Activated CD4-positive, alpha-beta T cell treated with anti-CD3 and anti-CD28 coated beads, Interleukin-2, amount 50 U/mL, for 16 hours (primary cell): ENCODE measurements around the gene MT1B.

Experiments used
- DNase-seq: peaks from one replicate; pipeline ENCODE4 v3.0.0-alpha.2; 2020

The MT1B gene

DNA sequence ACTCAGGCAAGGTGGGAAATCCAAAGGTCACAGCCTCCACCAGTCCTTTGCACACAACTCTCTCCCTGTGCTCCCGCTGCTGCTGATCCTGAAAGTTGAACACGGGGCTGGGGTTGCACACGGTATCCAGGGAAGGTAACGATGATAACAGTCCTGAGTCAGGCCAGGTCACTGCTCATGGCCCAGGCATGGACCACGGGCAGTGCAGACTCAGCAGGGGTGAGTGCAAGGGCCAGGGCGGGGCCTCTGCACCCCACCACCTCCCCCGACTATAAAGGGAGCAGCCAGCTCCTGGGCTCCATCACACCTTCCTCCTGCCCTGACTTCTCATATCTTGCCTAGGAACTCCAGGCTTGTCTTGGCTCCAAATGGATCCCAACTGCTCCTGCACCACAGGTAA is at the start of gene MT1B:
Gene MT1B, plus strand, starts transcription at position 301 of the 400 bp plus-strand sequence. Its CDS starts 68 bp downstream, at position 369.
- no peak for DNase-seq

DNA sequence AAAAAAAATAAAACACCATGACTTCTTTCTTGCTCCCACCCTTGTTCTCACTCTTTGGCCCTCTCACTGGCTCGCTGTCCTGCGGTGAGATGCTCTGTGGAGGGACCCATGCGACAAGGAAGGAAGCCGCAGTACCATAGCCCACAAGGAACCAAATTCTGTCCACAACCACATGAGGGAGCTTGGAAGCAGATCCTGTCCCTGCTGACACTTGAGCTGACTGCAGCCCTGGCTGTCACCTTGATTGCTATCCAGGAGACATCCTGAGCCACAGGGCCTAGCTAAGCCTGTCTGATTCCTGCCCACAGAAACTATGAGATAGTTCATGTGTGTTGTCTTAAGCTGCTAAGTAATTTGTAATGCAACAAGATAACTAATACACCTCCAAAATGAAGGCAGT is 48.1 kb upstream of the MT1B start:
- no peak for DNase-seq

- no peak for DNase-seq
Measured at GRCh38 chr16:56604966-56605365, 46.7 kb upstream of the MT1B start.

DNA sequence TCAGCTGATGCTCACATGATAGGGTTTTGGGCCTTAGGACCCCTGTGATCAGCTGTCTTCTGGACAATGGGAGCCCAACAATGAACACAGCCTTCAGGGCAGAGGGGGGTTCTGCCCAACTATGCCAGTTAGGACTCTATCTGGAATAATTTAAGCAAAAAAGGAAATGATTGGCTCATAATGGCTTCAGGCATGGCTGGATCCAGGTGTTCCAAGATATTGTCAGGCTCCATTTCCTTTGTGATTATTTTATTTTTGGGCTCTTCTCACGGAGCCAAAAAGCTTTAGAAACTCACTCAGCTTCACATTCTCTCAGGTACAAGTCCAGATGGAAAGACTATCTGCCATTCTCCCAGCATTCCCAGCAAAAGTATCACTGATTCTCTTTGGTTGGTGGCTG is 46.2 kb upstream of the MT1B start:
- no peak for DNase-seq

- no peak for DNase-seq
Measured at GRCh38 chr16:56606071-56606475, 45.6 kb upstream of the MT1B start.

DNA sequence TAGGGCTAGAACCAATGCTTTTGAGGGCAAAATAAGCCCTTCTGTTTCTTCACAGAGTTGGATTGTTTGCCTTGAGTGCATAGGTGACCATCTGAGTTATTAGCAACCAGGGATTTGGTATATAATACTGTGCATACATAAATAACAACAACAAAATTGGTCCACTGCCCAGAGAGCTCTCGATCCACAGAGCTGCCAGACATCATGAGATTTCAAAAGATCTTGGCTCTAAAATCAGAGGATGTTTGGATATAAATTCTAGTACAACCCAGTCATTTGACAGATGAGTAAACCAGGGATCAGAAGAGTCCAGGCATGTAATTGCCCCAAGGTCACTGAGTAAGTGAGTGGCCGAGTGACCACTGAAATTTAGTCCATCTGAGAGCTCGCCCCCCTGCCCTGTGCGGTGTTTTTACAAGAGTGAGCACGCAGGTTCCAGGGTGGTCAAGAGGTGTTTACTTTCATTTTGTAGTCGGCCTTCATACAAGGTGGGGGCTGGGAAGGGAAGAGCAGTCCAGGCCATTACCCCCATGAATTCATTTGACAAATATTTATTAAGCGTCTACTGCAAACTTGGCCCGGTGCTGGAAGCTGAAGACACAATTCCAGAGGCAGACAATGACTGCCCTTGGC is 45.1 kb upstream of the MT1B start:
- no peak for DNase-seq

DNA sequence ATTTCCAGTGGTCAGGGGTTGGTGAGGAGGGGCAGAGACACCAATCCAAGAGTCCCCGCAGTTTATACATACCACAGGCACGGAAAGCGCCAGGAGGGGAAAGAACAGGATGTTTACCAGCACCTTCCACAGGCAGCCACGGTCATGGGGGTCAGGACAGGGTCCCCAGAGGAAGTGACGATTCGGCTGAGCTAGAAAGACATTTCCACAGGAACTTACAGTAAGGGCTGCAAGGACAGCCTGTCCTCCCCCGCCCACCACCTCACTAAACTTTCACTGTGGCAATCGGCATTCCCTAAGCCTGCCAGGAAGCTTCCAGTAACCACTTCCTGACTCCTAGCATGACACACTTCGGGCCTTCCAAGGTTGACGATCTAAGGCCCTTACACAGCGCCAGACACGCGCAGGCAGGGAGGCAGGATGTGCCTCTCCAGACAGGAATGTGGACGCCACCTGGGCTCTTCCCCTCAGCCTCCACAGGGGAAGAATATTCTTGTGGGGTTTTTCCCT is 44.5 kb upstream of the MT1B start:
- DNase-seq = no peak

- DNase-seq = no peak
Measured at GRCh38 chr16:56607675-56608042, 44.0 kb upstream of the MT1B start.

GRCh38 chr16:56608043-56608875 is 43.4 kb upstream of the MT1B start, which contains the start of gene MT2A:
MT2A (plus strand) TSS chr16:56608584; CDS start chr16:56608656, 72 bp downstream.
- DNase-seq = peak; percentile 95

- DNase-seq = no peak
Measured at GRCh38 chr16:56608876-56609462, 42.7 kb upstream of the MT1B start.

GRCh38 chr16:56609463-56609921 is 42.2 kb upstream of the MT1B start:
- DNase-seq = peak; percentile 87

DNA sequence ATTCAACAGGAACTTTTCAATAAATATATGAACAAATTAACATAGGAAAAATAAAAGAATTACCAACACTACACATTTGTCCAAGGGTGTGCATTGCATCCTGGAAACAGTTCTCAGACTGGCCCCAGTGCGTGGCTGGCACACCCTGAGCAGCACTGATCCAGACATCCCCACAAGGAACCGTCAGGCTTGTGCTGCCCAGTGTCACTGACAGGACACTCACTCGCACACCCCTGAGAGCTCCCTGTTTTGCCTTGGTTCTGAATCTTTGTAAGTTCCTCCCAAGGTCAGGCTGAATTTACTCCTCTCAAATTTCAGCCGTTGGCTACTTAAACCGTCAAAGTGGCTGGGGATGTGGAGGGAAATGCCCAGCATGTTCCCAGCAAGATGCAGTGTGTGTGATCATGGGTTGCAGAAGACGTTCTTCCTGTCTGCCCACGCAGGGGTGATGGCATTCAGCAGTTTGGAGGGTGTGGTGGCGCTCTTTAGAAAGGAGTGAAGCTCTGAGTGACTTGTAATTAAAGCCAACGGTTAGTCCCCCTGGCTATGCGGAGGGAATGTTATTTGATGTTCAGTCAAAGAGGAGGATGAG is 41.6 kb upstream of the MT1B start:
- peak; percentile 82 for DNase-seq

DNA sequence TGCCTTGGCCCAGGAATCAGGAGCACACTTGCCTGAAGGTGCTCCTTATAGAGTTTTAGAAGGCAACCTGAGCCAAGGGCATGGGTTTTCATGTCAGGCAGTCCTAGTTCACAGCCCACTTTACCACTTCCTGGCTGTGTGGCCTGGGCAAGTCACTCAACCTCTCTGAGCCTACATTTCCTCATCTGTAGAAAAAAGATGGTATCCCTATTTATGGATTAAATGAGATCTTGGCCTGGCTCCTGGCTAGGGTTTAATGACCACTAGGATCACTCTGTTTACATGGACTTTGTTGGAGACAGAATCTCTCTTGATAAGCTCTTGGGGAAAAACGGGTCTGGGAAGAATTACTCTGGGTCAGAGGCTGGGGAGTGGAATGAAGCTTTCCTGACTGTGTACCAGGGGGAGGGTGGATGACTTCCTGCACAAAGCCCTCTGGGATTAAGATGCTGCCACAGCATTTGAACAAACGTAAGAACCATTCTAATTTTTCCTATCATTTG is 41.0 kb upstream of the MT1B start:
- no peak for DNase-seq

DNA sequence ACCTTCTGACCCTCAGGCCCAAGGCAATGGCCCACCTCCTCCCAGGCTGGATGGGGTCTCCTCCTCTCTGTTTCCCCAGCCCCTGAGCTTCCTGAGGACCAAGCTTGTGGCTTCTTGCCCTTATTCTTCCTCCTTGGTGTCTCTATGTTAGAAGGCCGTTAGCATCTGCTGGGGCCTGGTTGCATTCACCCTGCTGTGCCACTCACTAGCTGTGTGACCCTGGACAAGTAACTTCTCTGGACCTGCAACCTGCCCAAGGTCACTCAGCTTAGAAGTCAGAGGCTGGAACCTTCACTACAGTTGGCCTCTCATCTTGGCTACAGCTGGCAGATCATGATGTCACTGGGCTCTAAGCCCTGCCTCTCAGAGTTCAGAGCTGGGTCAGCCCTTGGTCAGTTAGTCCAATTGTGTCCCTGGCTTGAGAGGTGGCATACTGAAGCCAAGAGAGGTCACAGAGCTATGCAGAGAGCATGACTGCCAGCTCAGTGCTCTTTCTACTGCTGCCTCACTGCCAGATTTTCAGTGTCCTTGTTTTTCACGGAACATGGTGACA is 40.3 kb upstream of the MT1B start:
- no peak for DNase-seq

DNA sequence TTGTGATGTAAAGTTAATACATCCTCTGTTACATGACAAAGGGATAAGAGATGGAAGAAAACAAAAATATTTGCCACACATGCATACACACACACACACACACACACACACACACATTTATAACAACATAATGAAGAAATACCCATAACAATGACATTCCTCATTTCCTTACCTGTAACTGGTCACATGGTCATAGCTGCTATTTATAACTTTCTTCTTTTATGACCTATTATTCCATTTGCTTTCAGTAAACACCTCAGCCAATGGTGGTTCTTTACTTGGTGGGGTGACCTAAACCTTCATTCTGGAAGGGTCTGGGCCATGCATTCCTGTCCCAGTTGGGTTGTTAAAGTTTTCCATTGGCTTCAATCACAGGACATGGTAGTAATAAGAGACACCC is 38.0 kb upstream of the MT1B start:
- no peak for DNase-seq

- DNase-seq = peak; percentile 86
Measured at GRCh38 chr16:56614549-56614991, 37.1 kb upstream of the MT1B start.

GRCh38 chr16:56615353-56615752 is 36.3 kb upstream of the MT1B start:
- DNase-seq = no peak

- DNase-seq = no peak
Measured at GRCh38 chr16:56616608-56617211, 35.0 kb upstream of the MT1B start.

DNA sequence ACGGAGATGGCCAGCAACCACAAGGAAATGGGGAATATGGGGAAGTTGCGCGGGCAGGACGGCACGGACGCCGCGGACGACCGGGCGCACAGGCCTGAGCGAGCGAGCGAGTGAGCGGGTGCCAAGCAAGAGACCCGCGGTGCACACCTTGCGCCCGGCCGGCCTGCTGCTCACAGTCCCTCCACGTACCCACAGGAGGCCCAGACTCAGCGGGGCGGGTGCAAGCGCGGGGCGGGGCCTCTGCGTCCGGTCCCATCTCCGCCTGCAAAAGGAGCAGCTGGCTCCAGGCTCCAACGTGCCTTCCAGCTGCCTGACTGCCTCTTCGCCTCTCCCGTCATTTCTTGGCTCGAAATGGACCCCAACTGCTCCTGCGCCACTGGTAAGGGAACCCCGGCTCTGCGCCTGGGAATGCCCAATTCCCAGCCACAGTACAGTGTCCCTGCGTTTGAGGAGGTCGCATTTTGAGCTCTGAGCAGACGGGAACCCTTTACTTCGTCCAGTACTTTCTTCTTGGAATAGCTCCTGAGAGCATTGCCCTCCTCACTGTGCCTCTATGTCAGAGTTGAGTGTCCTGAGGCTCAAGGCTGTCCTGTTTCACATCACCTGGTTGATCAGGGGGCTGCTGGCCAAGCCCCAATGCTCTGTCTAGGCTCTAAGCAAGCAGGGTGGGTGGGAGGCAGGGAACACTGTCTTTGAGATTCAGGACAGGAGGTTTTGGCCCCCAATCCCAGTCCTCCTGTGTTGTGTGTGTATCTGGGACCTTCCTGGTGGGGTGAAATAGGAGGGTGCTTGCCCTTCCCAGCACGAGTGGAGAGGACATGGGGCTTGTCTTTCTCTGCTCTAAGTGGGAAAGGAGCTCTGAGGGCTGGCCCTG is 34.2 kb upstream of the MT1B start:
- DNase-seq = peak; percentile 65

- DNase-seq = no peak
Measured at GRCh38 chr16:56618138-56618537, 33.5 kb upstream of the MT1B start.

DNA sequence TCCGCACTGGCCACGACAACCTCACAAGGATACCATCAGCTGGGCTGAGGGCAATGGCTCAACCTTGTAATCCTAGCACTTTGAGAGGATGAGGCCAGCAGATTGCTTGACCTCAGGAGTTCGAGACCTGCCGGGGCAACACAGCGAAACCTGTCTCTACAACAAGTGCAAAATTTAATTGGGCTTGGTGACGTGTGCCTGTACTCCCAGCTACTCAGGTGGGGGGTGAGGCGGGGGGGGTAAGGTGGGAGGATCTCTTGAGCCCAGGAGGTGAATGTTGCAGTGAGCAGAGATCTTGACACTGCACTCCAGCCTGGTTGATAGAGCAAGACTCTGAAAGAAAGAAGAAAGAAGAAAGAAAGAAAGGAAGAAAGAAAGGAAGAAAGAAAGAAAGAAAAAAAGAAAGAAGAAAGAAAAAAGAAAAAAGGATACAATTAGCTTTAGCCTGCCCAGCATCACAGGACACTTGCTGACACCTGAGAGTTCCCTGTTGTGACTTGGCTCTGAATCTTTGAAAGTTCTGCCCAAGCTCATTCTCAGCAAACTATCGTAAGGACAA is 31.3 kb upstream of the MT1B start:
- DNase-seq = no peak
